ENCODE measurements around the gene NUMB.

NUMB gene

GRCh38 chr14:73236752-73237218 is 221.6 kb downstream of the NUMB start:
- TF ChIP-seq CTCF (conservative IDR thresholded peaks at IDR 0.05): no peak
- no peak overlapping the region for H3K27ac ChIP-seq

DNA sequence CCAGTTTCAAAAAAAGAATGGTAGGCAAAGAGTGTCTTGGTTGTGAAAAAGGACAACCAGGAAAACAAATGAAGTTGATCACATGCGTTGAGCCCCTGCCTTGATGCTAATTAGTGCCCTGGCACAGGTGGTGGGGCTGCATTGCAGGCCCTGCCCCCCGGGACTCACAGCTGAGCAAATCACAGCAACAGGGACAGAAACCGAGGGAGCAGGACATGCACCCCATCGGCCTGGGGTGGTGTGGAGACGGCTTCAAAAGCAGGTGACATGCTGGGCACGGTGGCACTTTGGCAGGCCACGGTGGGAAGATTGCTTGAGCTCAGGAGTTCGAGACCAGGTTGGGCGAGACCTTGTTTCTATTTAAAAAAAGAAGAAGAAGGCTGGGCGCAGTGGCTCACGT is 222.2 kb downstream of the NUMB start:
- no peak for TF ChIP-seq CTCF (conservative IDR thresholded peaks at IDR 0.05)
- H3K27ac ChIP-seq: no peak overlapping the region

DNA sequence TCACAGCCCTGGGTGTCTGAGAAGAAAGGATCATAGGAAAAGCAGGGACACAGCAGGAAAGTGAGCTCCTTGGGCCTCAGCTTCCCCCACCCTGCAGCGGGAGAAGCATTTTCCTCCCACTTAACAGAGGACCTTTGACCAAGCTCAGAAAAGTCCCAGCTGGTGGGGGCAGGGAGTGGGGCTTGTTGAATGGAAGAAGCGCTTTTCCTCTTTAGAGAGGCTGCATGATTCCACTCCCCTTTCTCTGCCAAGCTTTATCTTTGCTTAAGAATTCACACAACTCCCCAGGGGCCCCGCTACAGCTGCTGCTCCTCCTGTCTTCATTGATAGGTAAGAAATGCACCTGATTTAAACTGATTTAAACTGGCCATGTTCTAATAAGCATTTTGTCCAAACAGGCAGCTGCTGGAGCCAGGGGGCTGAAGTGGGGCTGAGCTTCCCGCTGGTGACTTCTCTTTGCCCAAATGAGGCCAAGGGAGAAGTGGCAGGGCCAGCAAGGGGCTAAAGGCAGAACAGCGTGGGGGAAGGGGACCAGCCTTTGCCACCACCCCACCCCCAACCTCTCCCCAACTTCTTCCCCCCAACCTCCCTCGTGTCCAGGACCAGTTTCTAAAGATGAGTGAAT is 222.7 kb downstream of the NUMB start:
- no peak for TF ChIP-seq CTCF (conservative IDR thresholded peaks at IDR 0.05)

DNA sequence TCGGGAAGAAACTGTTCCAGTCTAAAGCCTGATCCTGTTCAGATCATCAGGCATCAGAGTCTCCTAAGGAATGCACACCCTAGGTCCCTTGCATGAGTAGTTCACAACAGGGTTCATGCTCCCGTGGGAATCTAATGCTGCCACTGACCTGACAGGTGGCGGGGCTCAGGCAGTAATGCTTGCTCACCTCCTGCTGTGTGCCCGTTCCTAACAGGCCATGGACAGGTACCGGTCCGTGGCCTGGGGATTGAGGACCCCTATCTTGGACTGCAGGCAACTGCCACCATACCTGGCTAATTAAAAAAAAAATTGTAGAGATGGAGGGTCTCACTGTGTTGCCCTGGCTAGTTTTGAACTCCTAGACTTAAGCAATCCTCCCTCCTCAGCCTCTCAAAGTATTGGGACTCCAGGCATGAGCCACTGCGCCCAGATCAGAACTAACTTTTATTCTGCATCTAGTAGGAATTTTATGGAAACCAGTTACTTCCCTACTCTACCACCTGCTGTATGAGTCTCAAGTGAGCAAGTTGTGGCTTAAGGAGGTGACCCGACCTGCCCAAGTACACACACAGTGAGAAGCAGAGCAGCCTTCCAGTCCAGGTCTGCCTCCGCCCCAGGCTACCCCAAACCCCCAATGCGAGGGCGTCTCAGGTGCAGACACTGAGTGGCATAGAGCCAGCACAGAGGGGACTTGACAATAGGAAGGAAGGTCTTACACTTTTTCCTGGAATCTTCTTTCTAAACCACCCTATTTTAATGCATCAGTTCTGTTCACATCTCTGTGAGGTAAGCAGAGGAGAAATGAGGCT is 223.6 kb downstream of the NUMB start:
- no peak overlapping the region for H3K27ac ChIP-seq
- TF ChIP-seq CTCF (conservative IDR thresholded peaks at IDR 0.05): no peak

More for the DNA sequence above, 222.7 kb downstream of the NUMB start:
- H3K27ac ChIP-seq: no peak overlapping the region

- H3K27ac ChIP-seq: no peak overlapping the region
- TF ChIP-seq CTCF (conservative IDR thresholded peaks at IDR 0.05): no peak
Observed at GRCh38 chr14:73234029-73234428, 224.3 kb downstream of the NUMB start.

- H3K27ac ChIP-seq: no peak overlapping the region
- TF ChIP-seq CTCF (conservative IDR thresholded peaks at IDR 0.05): no peak
Observed at GRCh38 chr14:73233564-73233963, 224.8 kb downstream of the NUMB start.

GRCh38 chr14:73232984-73233383 is 225.4 kb downstream of the NUMB start:
- H3K27ac ChIP-seq: no peak overlapping the region
- no peak for TF ChIP-seq CTCF (conservative IDR thresholded peaks at IDR 0.05)
